CD4-positive, alpha-beta T cell treated with Interleukin-15 for 4 hours (primary cell): ENCODE results near the gene TNS1.
"Not testable (repeated sequence)": the region's sequence is repeated elsewhere in the genome, so short reads cannot be mapped to it uniquely, and the experiment has no call there.

Experiments
- DNase-seq: peaks from one replicate; pipeline ENCODE4 v3.0.0-alpha.2; 2020; ENCODE audit warnings: low spot score

TNS1 gene

GRCh38 chr2:217795706-217796465 lies 206.9 kb downstream of the TNS1 start:
- no peak for DNase-seq

- no peak for DNase-seq
Observed at GRCh38 chr2:217795067-217795466, 207.7 kb downstream of the TNS1 start.

GRCh38 chr2:217794133-217794986 lies 208.4 kb downstream of the TNS1 start:
- no peak for DNase-seq

- no peak for DNase-seq
Observed at GRCh38 chr2:217793566-217794132, 209.1 kb downstream of the TNS1 start.

GRCh38 chr2:217792626-217793527 lies 209.9 kb downstream of the TNS1 start:
- DNase-seq: no peak

GRCh38 chr2:217791551-217791950 lies 211.2 kb downstream of the TNS1 start:
- DNase-seq: no peak

GRCh38 chr2:217790681-217791392 lies 212.0 kb downstream of the TNS1 start:
- DNase-seq: no peak

- peak; percentile 22 for DNase-seq
Observed at GRCh38 chr2:217790195-217790594, 212.6 kb downstream of the TNS1 start.

- DNase-seq: no peak
Observed at GRCh38 chr2:217789736-217790181, 213.0 kb downstream of the TNS1 start.

- peak; percentile 66 for DNase-seq
Observed at GRCh38 chr2:217789003-217789735, 213.6 kb downstream of the TNS1 start.

GRCh38 chr2:217788669-217789002 lies 214.2 kb downstream of the TNS1 start:
- no peak for DNase-seq

GRCh38 chr2:217787160-217787877 lies 215.5 kb downstream of the TNS1 start:
- DNase-seq: no peak

- DNase-seq: not testable (repeated sequence)
Observed at GRCh38 chr2:217786560-217786959, 216.2 kb downstream of the TNS1 start.

- DNase-seq: peak; percentile 63
Observed at GRCh38 chr2:217785544-217786045, 217.2 kb downstream of the TNS1 start.

GRCh38 chr2:217784996-217785543 lies 217.7 kb downstream of the TNS1 start:
- DNase-seq: no peak

GRCh38 chr2:217783243-217783642 lies 219.6 kb downstream of the TNS1 start:
- DNase-seq: no peak

- no peak for DNase-seq
Observed at GRCh38 chr2:217777906-217778305, 224.9 kb downstream of the TNS1 start.

- DNase-seq: no peak
Observed at GRCh38 chr2:217776631-217777030, 226.2 kb downstream of the TNS1 start.

- DNase-seq: no peak
Observed at GRCh38 chr2:217775920-217776503, 226.8 kb downstream of the TNS1 start.
